Fibroblast of mammary gland (primary cell): ENCODE results near the gene CLN3.

Experiments used
- DNase-seq: peaks from one replicate; pipeline ENCODE4 v3.0.0-alpha.2; 2010; ENCODE audit warnings: low read depth
- H3K4me3 ChIP-seq: 2 replicates; pipeline ENCODE4 v1.5.1; 2011; ENCODE audit warnings: low read depth, mild to moderate bottlenecking, low read length, moderate library complexity; ENCODE audit not compliant: control insufficient read depth
- TF ChIP-seq, protein P1 (sequence below): conservative IDR thresholded peaks from 2 replicates; pipeline ENCODE4 v1.5.1; 2011; ENCODE audit warnings: low read depth, low read length, inconsistent platforms; ENCODE audit not compliant: control insufficient read depth, insufficient read depth

Gene CLN3

DNA sequence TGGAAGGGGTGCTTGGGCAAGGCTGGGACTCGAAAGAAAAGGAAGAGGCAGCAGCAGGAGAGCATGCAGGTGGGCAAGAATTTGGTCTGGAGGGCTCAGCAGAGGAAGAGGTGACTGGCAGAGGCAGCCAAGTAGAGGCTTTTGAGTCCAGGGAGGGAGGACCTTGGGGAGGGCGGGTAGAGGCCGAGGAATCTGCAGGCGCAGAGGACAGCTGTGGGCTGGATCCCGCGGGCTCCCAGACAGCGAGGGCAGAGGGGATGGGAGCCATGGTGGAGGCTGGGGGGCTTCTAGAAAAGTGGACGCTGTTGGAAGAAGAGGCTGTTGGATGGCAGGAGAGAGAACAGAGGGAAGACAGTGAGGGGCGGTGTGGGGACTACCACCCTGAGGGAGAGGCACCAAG is 5.5 kb upstream of the CLN3 start:
- DNase-seq, result no peak
- TF ChIP-seq, protein P1, sequence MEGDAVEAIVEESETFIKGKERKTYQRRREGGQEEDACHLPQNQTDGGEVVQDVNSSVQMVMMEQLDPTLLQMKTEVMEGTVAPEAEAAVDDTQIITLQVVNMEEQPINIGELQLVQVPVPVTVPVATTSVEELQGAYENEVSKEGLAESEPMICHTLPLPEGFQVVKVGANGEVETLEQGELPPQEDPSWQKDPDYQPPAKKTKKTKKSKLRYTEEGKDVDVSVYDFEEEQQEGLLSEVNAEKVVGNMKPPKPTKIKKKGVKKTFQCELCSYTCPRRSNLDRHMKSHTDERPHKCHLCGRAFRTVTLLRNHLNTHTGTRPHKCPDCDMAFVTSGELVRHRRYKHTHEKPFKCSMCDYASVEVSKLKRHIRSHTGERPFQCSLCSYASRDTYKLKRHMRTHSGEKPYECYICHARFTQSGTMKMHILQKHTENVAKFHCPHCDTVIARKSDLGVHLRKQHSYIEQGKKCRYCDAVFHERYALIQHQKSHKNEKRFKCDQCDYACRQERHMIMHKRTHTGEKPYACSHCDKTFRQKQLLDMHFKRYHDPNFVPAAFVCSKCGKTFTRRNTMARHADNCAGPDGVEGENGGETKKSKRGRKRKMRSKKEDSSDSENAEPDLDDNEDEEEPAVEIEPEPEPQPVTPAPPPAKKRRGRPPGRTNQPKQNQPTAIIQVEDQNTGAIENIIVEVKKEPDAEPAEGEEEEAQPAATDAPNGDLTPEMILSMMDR, result no peak
- H3K4me3 ChIP-seq, result no peak overlapping the region

DNA sequence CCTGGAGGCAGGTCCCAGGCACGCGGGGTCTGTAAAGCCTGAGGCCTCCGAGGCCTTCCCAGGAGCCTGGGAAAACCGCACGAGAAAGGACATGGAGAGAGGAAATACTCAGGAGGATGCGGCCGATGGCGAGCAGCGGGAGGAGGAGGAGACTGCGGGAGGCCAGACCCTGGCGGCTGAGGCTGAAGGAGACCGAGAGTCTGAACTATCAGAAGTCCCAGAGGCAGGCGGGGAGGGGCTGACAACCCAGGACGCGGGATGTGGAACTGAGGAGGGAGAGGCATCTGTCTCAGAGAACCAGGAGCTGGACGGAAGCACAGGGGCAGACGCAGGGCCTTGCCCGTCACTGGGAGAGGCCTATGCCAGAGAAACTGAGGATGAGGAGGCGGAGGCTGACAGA is 5.0 kb upstream of the CLN3 start:
- DNase-seq, result no peak
- no peak overlapping the region for H3K4me3 ChIP-seq
- TF ChIP-seq, protein P1, result no peak

DNA sequence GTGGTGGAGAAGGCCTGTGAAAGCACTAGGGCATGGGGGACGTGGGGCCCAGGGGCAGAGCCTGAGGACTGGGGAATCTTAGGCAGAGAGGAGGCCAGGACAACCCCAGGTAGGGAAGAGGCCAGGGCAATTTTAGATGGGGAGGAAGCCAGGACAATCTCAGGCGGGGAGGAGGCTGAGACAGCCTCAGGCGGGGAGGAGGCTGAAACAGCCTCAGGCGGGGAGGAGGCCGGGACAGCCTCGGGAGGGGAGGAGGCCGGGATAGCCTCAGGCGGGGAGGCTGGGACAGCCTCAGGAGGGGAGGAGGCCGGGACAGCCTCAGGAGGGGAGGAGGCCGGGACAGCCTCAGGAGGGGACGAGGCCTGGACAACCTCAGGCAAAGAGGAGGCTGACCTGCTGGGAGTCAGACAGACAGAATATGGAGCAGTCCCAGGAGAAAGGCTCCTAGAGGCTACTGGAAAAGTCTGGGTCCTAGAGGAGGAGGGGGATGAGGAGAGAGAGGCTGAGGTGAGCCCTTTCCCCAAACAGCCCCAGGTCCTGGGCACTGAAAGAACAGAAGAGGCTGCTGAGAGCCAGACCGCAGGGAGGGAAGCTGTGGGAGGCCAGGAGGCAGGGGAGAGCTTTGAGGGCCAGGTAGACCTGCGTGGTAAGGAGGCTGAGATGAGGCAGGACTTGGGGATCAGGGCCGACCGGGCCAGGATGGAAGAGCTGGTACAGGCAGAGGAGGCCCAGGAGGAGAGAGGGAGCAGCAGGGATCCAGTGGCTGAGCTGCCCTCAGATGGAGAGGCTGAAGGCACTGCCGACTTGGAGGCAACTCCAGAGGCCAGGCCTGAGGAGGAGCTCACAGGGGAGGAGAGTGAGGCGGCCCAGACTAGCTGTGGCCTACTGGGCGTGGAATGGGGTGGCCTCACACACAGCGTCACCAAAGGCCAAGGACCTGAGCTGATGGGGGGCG is 4.2 kb upstream of the CLN3 start:
- DNase-seq, result no peak
- TF ChIP-seq, protein P1, result no peak
- H3K4me3 ChIP-seq, result no peak overlapping the region

DNA sequence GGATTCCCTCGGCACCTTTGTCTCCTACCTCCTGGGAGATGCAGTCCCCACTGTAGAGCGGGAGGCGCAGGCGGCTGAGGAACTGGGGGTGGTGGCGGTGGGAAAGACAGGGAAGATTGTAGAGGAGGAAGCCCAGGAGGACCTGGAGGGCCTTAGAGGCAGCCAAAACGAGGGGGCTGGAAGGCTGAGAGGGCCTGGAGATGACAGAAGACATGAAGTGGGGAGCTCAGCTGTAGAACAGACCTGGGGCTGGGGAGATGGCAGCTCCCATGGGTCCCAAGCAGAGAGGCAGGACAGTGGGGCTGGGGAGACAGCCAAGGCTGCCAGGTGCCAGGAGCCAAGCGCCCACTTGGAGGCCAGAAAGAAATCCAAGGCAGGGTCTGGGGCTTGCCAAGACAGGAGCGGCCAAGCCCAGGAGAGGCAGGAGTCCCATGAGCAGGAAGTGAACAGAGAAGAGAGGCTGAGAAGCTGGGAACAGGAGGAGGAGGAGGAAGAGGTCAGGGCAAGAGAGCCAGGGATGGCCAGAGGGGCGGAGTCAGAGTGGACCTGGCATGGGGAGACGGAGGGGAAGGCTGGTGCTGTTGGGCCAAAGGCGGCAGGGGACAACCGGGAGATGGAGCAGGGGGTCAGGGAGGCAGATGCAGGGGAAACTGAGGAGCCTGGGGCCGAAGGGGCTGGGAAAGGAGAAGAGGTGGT is 3.4 kb upstream of the CLN3 start:
- H3K4me3 ChIP-seq, result no peak overlapping the region
- TF ChIP-seq, protein P1, result no peak
- DNase-seq, result no peak

DNA sequence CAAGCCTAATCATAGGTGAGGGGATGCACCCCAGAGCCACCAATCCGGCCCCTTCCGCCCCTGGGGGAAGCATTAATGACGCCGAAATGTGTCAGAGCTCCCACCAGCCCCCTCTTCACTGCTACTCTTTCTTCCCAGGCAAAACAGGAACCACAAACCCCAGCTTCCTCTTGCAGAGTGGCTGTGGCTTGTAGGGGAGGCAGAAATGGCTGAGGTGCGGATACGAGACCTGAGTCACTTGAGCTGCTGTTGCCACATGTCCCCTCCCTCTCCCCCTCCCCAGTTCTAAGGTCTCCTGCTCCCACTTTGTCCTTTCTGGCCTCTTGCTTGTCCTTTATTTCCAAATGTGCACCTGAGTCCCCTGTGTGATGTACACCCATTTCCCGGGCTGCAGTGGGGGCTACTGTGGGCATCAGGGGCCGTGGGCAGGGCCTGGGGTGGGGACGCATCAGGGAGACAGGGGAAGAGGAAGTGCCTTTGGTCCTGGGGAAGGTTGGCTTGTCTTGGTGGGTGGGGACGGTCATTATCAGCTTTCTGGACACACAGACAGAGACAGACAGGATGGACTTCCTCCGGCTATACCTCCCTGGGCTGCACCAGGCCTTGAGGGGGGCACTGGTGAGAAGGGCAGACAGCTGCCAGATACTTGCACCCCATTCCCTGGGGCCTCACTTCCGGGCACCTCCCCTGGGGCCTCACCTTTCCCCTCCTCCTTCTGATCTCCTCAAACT is 2.4 kb upstream of the CLN3 start, which contains the start of gene APOBR:
TSS of gene APOBR (plus strand) at position 523 of the 731 bp plus-strand sequence. CDS start at position 562, 39 bp downstream.
- DNase-seq, result no peak
- TF ChIP-seq, protein P1, result no peak
- H3K4me3 ChIP-seq, result no peak within 1 kb of the TSS

DNA sequence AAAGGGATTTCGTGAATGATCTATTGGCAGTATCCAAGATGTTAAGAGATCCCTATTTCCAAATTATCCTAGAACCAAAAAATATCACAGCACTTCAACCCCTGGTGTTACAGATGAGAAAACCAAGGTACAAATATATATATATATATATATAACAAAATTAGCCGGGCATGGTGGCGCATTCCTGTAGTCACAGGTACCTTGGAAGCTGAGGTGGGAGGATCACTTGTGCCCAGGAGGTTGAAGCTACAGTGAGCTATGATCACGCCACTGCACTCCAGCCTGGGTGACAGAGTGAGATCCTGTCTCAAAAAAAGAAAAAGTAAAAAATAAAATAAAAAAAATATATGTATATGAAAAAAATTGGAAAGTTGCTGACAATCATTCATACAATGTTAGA is 637 bp upstream of the CLN3 start:
- TF ChIP-seq, protein P1, result no peak
- no peak for DNase-seq
- H3K4me3 ChIP-seq, result no peak overlapping the region
